A673 (cell line): ENCODE data around the gene ZIC4.

ENCODE experiments used
- EZH2 ChIP-seq: fragments of 200-600 bp; sonication (generic); IDR thresholded peaks from 2 replicates; pipeline ENCODE4 v1.6.1; 2017; ENCODE audit warnings: borderline replicate concordance, low read depth, mild to moderate bottlenecking, mixed read lengths, antibody characterized with exemption, low read length; ENCODE audit not compliant: poor library complexity, severe bottlenecking
- TF ChIP-seq, protein P1 (sequence below): fragments of 300-800, 200-600 bp; sonication (generic); conservative IDR thresholded peaks from 2 replicates; pipeline ENCODE4 v1.5.1; 2017; ENCODE audit warnings: low read depth, mild to moderate bottlenecking, antibody characterized with exemption, low read length, moderate library complexity, mixed read lengths

DNA sequence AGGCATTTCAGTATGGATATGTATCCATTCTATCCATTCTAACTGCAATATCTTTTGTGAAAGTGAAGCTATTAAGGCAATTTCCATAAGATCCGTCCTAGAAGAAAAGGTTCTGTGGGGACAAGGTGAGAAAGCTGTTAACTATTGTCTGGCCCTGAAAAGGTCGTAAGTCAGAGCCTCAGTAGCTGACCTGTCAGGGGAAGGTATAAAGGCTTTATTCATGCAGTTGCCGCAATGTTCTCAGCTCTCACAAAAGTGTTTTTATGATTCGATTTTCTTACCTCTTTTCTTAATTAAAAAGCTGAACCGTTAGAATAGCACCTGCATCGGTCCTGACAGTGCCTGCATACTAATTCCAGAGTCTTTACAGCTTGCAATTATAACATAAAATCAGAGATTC is 24.7 kb downstream of the ZIC4 start:
- TF ChIP-seq, protein P1, sequence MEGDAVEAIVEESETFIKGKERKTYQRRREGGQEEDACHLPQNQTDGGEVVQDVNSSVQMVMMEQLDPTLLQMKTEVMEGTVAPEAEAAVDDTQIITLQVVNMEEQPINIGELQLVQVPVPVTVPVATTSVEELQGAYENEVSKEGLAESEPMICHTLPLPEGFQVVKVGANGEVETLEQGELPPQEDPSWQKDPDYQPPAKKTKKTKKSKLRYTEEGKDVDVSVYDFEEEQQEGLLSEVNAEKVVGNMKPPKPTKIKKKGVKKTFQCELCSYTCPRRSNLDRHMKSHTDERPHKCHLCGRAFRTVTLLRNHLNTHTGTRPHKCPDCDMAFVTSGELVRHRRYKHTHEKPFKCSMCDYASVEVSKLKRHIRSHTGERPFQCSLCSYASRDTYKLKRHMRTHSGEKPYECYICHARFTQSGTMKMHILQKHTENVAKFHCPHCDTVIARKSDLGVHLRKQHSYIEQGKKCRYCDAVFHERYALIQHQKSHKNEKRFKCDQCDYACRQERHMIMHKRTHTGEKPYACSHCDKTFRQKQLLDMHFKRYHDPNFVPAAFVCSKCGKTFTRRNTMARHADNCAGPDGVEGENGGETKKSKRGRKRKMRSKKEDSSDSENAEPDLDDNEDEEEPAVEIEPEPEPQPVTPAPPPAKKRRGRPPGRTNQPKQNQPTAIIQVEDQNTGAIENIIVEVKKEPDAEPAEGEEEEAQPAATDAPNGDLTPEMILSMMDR: no peak
- no peak for TF ChIP-seq EZH2
